Mesangial cell (primary cell): ENCODE results near the gene SLIRP. TPM values are rescaled to one million over a fixed set of nuclear protein-coding genes. Genes with fewer than 3 reads are reported as not detected.

Experiments
- total RNA-seq: library from RNA; depleted of rRNA; stranded (reverse); fragments of >200 nt; gene quantifications from 2 replicates; pipeline ENCODE4 v1.2.3, GENCODE V29; 2015

SLIRP gene
- total RNA-seq = 94.4 and 230 TPM in 2 replicates

GRCh38 chr14:77707724-77708408 is at the start of gene SLIRP, which contains the start of gene ALKBH1:
TSS of gene SLIRP (plus strand) at chr14:77708103. CDS start at chr14:77708112, 9 bp downstream.
TSS of gene ALKBH1 (minus strand) at chr14:77708023. CDS start at chr14:77708004, 19 bp downstream.

DNA sequence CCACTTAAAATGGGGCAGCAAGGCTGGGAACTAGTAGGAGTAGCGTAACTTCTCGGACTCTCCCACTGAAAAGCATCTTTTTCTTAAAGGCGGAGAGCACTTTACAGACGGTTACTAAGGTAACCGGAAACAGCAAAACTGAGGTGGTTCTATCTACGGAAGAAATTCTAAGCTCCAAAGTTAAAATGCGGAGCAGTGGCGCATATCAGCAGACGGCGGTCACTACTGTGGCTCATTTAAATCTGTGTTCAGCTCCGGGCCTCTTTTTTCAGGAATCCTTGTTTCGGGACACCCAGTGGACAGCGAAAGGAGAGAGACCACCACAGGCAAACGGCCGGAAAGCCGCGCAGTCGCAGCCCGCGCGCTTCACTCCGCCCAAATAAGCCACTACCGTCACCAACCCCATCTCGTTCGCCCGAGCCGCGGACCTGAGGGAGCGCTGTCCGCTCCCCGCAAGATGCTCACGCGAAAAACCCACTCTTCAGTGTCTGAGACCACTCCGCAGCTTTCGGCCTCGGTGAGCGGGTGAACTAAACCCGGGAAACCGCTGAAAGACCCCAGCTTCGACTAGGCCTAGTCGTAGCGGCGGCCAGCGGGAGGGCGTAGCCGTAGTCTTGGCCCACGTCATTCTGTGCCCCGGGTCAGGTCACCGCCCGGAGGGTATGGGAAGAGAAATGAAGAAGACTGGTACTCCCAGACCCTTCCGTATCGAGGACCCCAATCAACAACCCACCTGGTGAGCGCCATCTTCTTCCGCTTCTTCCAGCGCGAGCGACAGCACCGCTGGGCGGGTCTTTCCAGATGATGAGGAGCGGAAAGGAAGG is 52.7 kb downstream of the SLIRP start, which contains the start of gene SNW1:
Gene SNW1 (minus strand): TSS at position 776 of the 824 bp plus-strand sequence. CDS start 29 bp downstream, at position 747.

Other genes with a start within 250 kb of the SLIRP start
- gene ISM2, start 209.3 kb upstream of the SLIRP start, total RNA-seq = under 0.01 and 2.5 TPM in 2 replicates
- 25.4 and 54.8 TPM in 2 replicates for gene SPTLC2, start 91.5 kb upstream of the SLIRP start, total RNA-seq
- 8.8 and 9.6 TPM in 2 replicates for gene ALKBH1, start 80 bp upstream of the SLIRP start, total RNA-seq
- gene SNW1, start 53.1 kb downstream of the SLIRP start, total RNA-seq = 18.6 and 27.5 TPM in 2 replicates
- 4.1 and 8.5 TPM in 2 replicates for gene ADCK1, start 92.0 kb downstream of the SLIRP start, total RNA-seq